Right atrium auricular region (tissue), 2 donors: ENCODE data around the gene MAPK6. TPM values are rescaled to one million over a fixed set of nuclear protein-coding genes. Genes with fewer than 3 reads are reported as not detected.

Experiments
- DNase-seq: peaks from one replicate; pipeline ENCODE4 v3.0.0-alpha.2; 2019; ENCODE audit warnings: low spot score
- H3K27ac ChIP-seq, 2 donors: fragments of 200-600 bp; sonication (generic); 1 replicate in 1 of 2; 2 replicates in 1 of 2; pipeline ENCODE4 v1.5.1; 2016 to 2019
- H3K27me3 ChIP-seq, 2 donors: fragments of 200-600 bp; sonication (generic); one replicate each; pipeline versions ENCODE4 v1.5.1 to v1.6.0; 2017 to 2019
- H3K36me3 ChIP-seq: fragments of 200-600 bp; sonication (generic); one replicate; pipeline ENCODE4 v1.5.1; 2016
- H3K4me1 ChIP-seq, 2 donors: fragments of 200-600 bp; sonication (generic); one replicate each; pipeline versions ENCODE4 v1.5.1 to v1.6.0; 2017 to 2019
- H3K4me3 ChIP-seq, 2 donors: fragments of 200-600 bp; sonication (generic); 1 replicate in 1 of 2; 2 replicates in 1 of 2; pipeline ENCODE4 v1.5.1; 2017 to 2019; ENCODE audit warnings: mild to moderate bottlenecking in 1 of 2, moderate library complexity in 1 of 2
- H3K9me3 ChIP-seq, 2 donors: fragments of 200-600 bp; sonication (generic); one replicate each; pipeline ENCODE4 v1.5.1; 2019
- CTCF ChIP-seq, 2 donors: fragments of 200-600 bp; sonication (generic); IDR thresholded peaks; one replicate each; pipeline ENCODE4 v1.5.1; 2019; ENCODE audit warnings: antibody characterized with exemption in 2 of 2
- total RNA-seq, 2 donors: library from RNA; depleted of rRNA; stranded (reverse); fragments of >200 nt; gene quantifications; one replicate each; pipeline ENCODE4 v1.1.0, GENCODE V29; 2016

MAPK6 gene
- total RNA-seq, 2 donors from 2014 or later = 11.6 to 13.4 TPM

- Histone ChIP-seq H3K27me3 (no peaks in the 10 kb centered on the region), H3K4me3 (peak overlapping the region; percentile 60 to 63), H3K4me1 (peaks cover 0 to 26% of the 10 kb centered on the region in 2 donors), H3K27ac (peak overlapping the region; percentile 89 to 92), H3K9me3 (no peaks in the 10 kb centered on the region), H3K36me3 (no peaks in the 10 kb centered on the region)
- no peak for TF ChIP-seq CTCF (IDR thresholded peaks at IDR 0.05)
- DNase-seq = no peak
Measured at GRCh38 chr15:52020221-52021085, 1.4 kb downstream of the MAPK6 start.

DNA sequence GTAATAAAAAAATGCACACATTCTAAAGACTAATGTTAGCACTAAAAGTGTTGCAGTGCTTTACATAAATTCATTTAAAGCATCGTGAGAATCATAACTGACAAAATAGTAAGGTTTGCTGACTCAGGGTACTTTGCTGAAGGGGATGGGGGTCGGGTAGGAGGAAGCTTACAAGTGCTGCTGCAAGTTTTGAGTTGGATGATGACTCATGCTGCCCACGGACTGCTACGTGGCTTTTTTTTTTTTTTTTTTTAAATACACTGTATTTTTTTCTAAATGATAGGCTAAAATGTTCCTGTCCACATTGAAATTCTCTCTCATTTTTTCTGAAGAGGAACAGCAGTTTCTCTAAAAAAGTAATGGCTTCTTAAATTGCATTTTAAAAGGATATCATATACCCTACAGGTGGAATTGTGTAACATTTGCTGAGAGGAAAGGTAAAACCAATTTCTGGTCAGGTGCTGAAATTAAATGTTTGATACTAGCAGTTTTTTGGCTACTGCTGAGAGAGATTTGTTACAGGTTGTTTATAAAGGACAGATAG is 2.2 kb downstream of the MAPK6 start:
- peaks cover 0 to 26% of the 10 kb centered on the region in 2 donors for H3K4me1 ChIP-seq
- no peak for TF ChIP-seq CTCF (IDR thresholded peaks at IDR 0.05)
- no peaks in the 10 kb centered on the region for H3K9me3 ChIP-seq
- H3K27ac ChIP-seq = peak overlapping the region; percentile 89 to 92
- H3K27me3 ChIP-seq = no peaks in the 10 kb centered on the region
- no peak for DNase-seq
- peak overlapping the region; percentile 4 to 60 for H3K4me3 ChIP-seq
- H3K36me3 ChIP-seq = no peaks in the 10 kb centered on the region

- no peak for TF ChIP-seq CTCF (IDR thresholded peaks at IDR 0.05)
- Histone ChIP-seq H3K4me1 (peaks cover 0 to 26% of the 10 kb centered on the region in 2 donors), H3K36me3 (no peaks in the 10 kb centered on the region), H3K9me3 (no peaks in the 10 kb centered on the region), H3K27ac (peak overlapping the region; percentile 89 to 92), H3K4me3 (no peak overlapping the region), H3K27me3 (no peaks in the 10 kb centered on the region)
- no peak for DNase-seq
Measured at GRCh38 chr15:52021892-52022540, 3.0 kb downstream of the MAPK6 start.

GRCh38 chr15:52023169-52023922 is 4.3 kb downstream of the MAPK6 start:
- no peaks in the 10 kb centered on the region for H3K27me3 ChIP-seq
- H3K4me1 ChIP-seq = peaks cover 0 to 26% of the 10 kb centered on the region in 2 donors
- no peaks in the 10 kb centered on the region for H3K9me3 ChIP-seq
- DNase-seq = no peak
- no peak overlapping the region for H3K4me3 ChIP-seq
- H3K27ac ChIP-seq = no peak overlapping the region
- no peak for TF ChIP-seq CTCF (IDR thresholded peaks at IDR 0.05)
- peaks cover 2% of the 10 kb centered on the region for H3K36me3 ChIP-seq

- peaks cover 0 to 2% of the 10 kb centered on the region in 2 donors for H3K9me3 ChIP-seq
- TF ChIP-seq CTCF (IDR thresholded peaks at IDR 0.05) = no peak
- DNase-seq = no peak
- peaks cover 0 to 10% of the 10 kb centered on the region in 2 donors for H3K4me1 ChIP-seq
- H3K4me3 ChIP-seq = no peak overlapping the region
- H3K27ac ChIP-seq = no peak overlapping the region
- H3K27me3 ChIP-seq = no peaks in the 10 kb centered on the region
- H3K36me3 ChIP-seq = peaks cover 4% of the 10 kb centered on the region
Measured at GRCh38 chr15:52028431-52029093, 9.5 kb downstream of the MAPK6 start.
